Neural cell (in vitro differentiated cells): ENCODE measurements around the gene RPP38. TPM values are rescaled to one million over a fixed set of nuclear protein-coding genes. Genes with fewer than 3 reads are reported as not detected.

Source experiments
- H2AFZ ChIP-seq: fragments of 200-600, 300-800 bp; sonication (generic), shearing (Covaris generic); 2 replicates; pipeline ENCODE4 v1.6.0; 2014; ENCODE audit warnings: low read depth, mild to moderate bottlenecking, antibody characterized with exemption, low read length, moderate library complexity
- H3F3A ChIP-seq: fragments of 200-600 bp; shearing (Covaris generic); 2 replicates; pipeline ENCODE4 v1.6.1; 2016; ENCODE audit warnings: mild to moderate bottlenecking, moderate library complexity, mixed read lengths, antibody characterized with exemption, low read length; ENCODE audit not compliant: insufficient read depth, poor library complexity, severe bottlenecking
- H3K27ac ChIP-seq: fragments of 200-600, 300-800 bp; sonication (generic), shearing (Covaris generic); 2 replicates; pipeline ENCODE4 v1.5.1; 2014; ENCODE audit warnings: mild to moderate bottlenecking, low read length, moderate library complexity
- H3K27me3 ChIP-seq: fragments of 300-800, 200-600 bp; sonication (generic), shearing (Covaris generic); 2 replicates; pipeline ENCODE4 v1.6.0; 2014; ENCODE audit warnings: mild to moderate bottlenecking, low read depth, low read length, moderate library complexity; ENCODE audit not compliant: insufficient read depth
- H3K36me3 ChIP-seq: fragments of 300-800, 200-600 bp; sonication (generic), shearing (Covaris generic); 2 replicates; pipeline ENCODE4 v1.5.1; 2014; ENCODE audit warnings: mild to moderate bottlenecking, antibody characterized with exemption, low read length, moderate library complexity; ENCODE audit not compliant: insufficient read depth
- H3K4me2 ChIP-seq: fragments of 300-800, 200-600 bp; sonication (generic), shearing (Covaris generic); 2 replicates; pipeline ENCODE4 v1.6.0; 2014; ENCODE audit warnings: mild to moderate bottlenecking, low read length
- H3K4me3 ChIP-seq: fragments of 300-800, 200-600 bp; sonication (generic), shearing (Covaris generic); 2 replicates; pipeline ENCODE4 v1.5.1; 2014; ENCODE audit warnings: mild to moderate bottlenecking, low read length, moderate library complexity
- H3K79me2 ChIP-seq: fragments of 200-600 bp; shearing (Covaris generic); replicated peaks from 2 replicates; pipeline ENCODE4 v1.6.0; 2014; ENCODE audit warnings: mild to moderate bottlenecking, low read length, moderate library complexity; ENCODE audit not compliant: insufficient read depth
- H3K9ac ChIP-seq: fragments of 300-800, 200-600 bp; sonication (generic), shearing (Covaris generic); 2 replicates; pipeline ENCODE4 v1.6.1; 2016; ENCODE audit warnings: mild to moderate bottlenecking, low read length, mixed read lengths
- H3K9me2 ChIP-seq: fragments of 200-600 bp; shearing (Covaris generic); 2 replicates; pipeline ENCODE4 v1.6.1; 2016; ENCODE audit warnings: mild to moderate bottlenecking, low read length, mixed read lengths; ENCODE audit not compliant: insufficient read depth
- H3K9me3 ChIP-seq: fragments of 200-600, 300-800 bp; sonication (generic), shearing (Covaris generic); 2 replicates; pipeline ENCODE4 v1.6.1; 2016; ENCODE audit warnings: mild to moderate bottlenecking, mixed run types, low read length, moderate library complexity, mixed read lengths
- H4K20me1 ChIP-seq: fragments of 200-600 bp; shearing (Covaris generic); 2 replicates; pipeline ENCODE4 v1.6.1; 2016; ENCODE audit warnings: mild to moderate bottlenecking, mixed run types; ENCODE audit not compliant: insufficient read depth
- EP300 ChIP-seq: fragments of 450-650 bp; conservative IDR thresholded peaks from 2 replicates; pipeline ENCODE4 v1.6.1; 2014; ENCODE audit warnings: antibody characterized with exemption, mild to moderate bottlenecking, moderate library complexity; ENCODE audit not compliant: poor library complexity, severe bottlenecking
- EZH2 ChIP-seq: fragments of 200-600, 300-800 bp; shearing (Covaris generic), sonication (generic); IDR thresholded peaks from 2 replicates; pipeline ENCODE4 v1.6.1; 2014; ENCODE audit warnings: antibody characterized with exemption, low read length, borderline replicate concordance, mild to moderate bottlenecking; ENCODE audit not compliant: insufficient read depth, poor library complexity, severe bottlenecking
- MXI1 ChIP-seq: fragments of 450-650 bp; conservative IDR thresholded peaks from 2 replicates; pipeline ENCODE4 v1.6.1; 2014; ENCODE audit warnings: antibody characterized with exemption, mild to moderate bottlenecking; ENCODE audit not compliant: poor library complexity, severe bottlenecking
- POLR2AphosphoS5 ChIP-seq: IDR thresholded peaks from 2 replicates; pipeline ENCODE4 v1.6.1; 2012
- RAD21 ChIP-seq: fragments of 450-650 bp; conservative IDR thresholded peaks from 2 replicates; pipeline ENCODE4 v1.6.1; 2014; ENCODE audit warnings: antibody characterized with exemption, mild to moderate bottlenecking, moderate library complexity
- REST ChIP-seq: IDR thresholded peaks from 2 replicates; pipeline ENCODE4 v1.6.1; 2012; ENCODE audit warnings: borderline replicate concordance
- SMC3 ChIP-seq: fragments of 450-650 bp; conservative IDR thresholded peaks from 2 replicates; pipeline ENCODE4 v1.6.1; 2014; ENCODE audit warnings: antibody characterized with exemption, mild to moderate bottlenecking, moderate library complexity; ENCODE audit not compliant: poor library complexity
- TAF1 ChIP-seq: IDR thresholded peaks from 2 replicates; pipeline ENCODE4 v1.6.1; 2012; ENCODE audit warnings: low read depth
- polyA plus RNA-seq: library from polyadenylated mRNA; depleted of rRNA; stranded (reverse); fragments of >200 nt; gene quantifications from 2 replicates; pipeline ENCODE4 v1.2.3, GENCODE V29; 2014
- TF ChIP-seq, protein P1 (sequence below): fragments of 450-650 bp; IDR thresholded peaks from 2 replicates; pipeline ENCODE4 v1.5.1; 2014; ENCODE audit warnings: antibody characterized with exemption, mild to moderate bottlenecking, moderate library complexity; ENCODE audit not compliant: poor library complexity, severe bottlenecking

Gene RPP38
- polyA plus RNA-seq, 1 donor from 2014 or later: 9.8 TPM

GRCh38 chr10:15103513-15103912 lies 6.4 kb downstream of the RPP38 start:
- no peaks in the 10 kb centered on the region for H3K9me2 ChIP-seq
- no peak overlapping the region for H3K4me3 ChIP-seq
- H3K4me2 ChIP-seq: no peak overlapping the region
- H3F3A ChIP-seq: no peaks in the 10 kb centered on the region
- no peaks in the 10 kb centered on the region for H4K20me1 ChIP-seq
- no peak overlapping the region for H2AFZ ChIP-seq
- H3K9ac ChIP-seq: no peak overlapping the region
- H3K79me2 ChIP-seq: peaks cover 10% of the 10 kb centered on the region
- no peaks in the 10 kb centered on the region for H3K27me3 ChIP-seq
- TF ChIP-seq RAD21: no peak
- TF ChIP-seq REST: no peak
- TF ChIP-seq, protein P1, sequence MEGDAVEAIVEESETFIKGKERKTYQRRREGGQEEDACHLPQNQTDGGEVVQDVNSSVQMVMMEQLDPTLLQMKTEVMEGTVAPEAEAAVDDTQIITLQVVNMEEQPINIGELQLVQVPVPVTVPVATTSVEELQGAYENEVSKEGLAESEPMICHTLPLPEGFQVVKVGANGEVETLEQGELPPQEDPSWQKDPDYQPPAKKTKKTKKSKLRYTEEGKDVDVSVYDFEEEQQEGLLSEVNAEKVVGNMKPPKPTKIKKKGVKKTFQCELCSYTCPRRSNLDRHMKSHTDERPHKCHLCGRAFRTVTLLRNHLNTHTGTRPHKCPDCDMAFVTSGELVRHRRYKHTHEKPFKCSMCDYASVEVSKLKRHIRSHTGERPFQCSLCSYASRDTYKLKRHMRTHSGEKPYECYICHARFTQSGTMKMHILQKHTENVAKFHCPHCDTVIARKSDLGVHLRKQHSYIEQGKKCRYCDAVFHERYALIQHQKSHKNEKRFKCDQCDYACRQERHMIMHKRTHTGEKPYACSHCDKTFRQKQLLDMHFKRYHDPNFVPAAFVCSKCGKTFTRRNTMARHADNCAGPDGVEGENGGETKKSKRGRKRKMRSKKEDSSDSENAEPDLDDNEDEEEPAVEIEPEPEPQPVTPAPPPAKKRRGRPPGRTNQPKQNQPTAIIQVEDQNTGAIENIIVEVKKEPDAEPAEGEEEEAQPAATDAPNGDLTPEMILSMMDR: no peak
- no peak for TF ChIP-seq MXI1
- no peak for TF ChIP-seq TAF1
- no peak for TF ChIP-seq EP300
- no peak for TF ChIP-seq POLR2AphosphoS5
- no peak for TF ChIP-seq SMC3
- TF ChIP-seq EZH2: no peak
- H3K36me3 ChIP-seq: no peaks in the 10 kb centered on the region
- H3K9me3 ChIP-seq: no peaks in the 10 kb centered on the region
- no peak overlapping the region for H3K27ac ChIP-seq

GRCh38 chr10:15106352-15107013 lies 9.3 kb downstream of the RPP38 start:
- H3K79me2 ChIP-seq: no peaks in the 10 kb centered on the region
- H3K27ac ChIP-seq: no peak overlapping the region
- no peaks in the 10 kb centered on the region for H3K9me3 ChIP-seq
- H3K4me2 ChIP-seq: no peak overlapping the region
- TF ChIP-seq EP300: no peak
- TF ChIP-seq, protein P1: peak; percentile 84
- TF ChIP-seq RAD21: peak; percentile 83
- peak; percentile 80 for TF ChIP-seq SMC3
- no peak overlapping the region for H3K4me3 ChIP-seq
- no peaks in the 10 kb centered on the region for H3K27me3 ChIP-seq
- no peaks in the 10 kb centered on the region for H3K9me2 ChIP-seq
- H3K9ac ChIP-seq: no peak overlapping the region
- H3K36me3 ChIP-seq: no peaks in the 10 kb centered on the region
- H3F3A ChIP-seq: no peaks in the 10 kb centered on the region
- no peak overlapping the region for H2AFZ ChIP-seq
- no peaks in the 10 kb centered on the region for H4K20me1 ChIP-seq
